NCI-H82 (cell line): ENCODE results near the gene FITM1.

ENCODE experiments used
- DNase-seq: peaks from one replicate; lab custom pipeline; 2025; lab: John Stamatoyannopoulos, UW

Gene FITM1

GRCh38 chr14:24160850-24161804 is 30.7 kb downstream of the FITM1 start, which contains the start of gene IRF9:
TSS of gene IRF9 (plus strand) at chr14:24161265. CDS start at chr14:24162145, 880 bp downstream.
- DNase-seq, result peak; percentile 96

GRCh38 chr14:24162093-24162492 is 31.6 kb downstream of the FITM1 start:
- no peak for DNase-seq

- DNase-seq, result no peak
Observed at GRCh38 chr14:24164518-24164991, 34.1 kb downstream of the FITM1 start.

- no peak for DNase-seq
Observed at GRCh38 chr14:24165785-24166184, 35.3 kb downstream of the FITM1 start.

GRCh38 chr14:24167469-24168114 is 37.1 kb downstream of the FITM1 start:
- DNase-seq, result no peak

- peak; percentile 99 for DNase-seq
Observed at GRCh38 chr14:24171422-24172260, 41.2 kb downstream of the FITM1 start, which contains the start of gene REC8. TSS of gene REC8 (plus strand) at chr14:24172080. CDS start at chr14:24172553, 473 bp downstream.

GRCh38 chr14:24172261-24172860 is 41.9 kb downstream of the FITM1 start:
- peak; percentile 57 for DNase-seq

GRCh38 chr14:24172871-24173281 is 42.4 kb downstream of the FITM1 start:
- DNase-seq, result peak; percentile 33

- no peak for DNase-seq
Observed at GRCh38 chr14:24176599-24176998, 46.1 kb downstream of the FITM1 start.

- DNase-seq, result no peak
Observed at GRCh38 chr14:24177041-24177825, 46.8 kb downstream of the FITM1 start.

GRCh38 chr14:24177891-24178290 is 47.4 kb downstream of the FITM1 start:
- no peak for DNase-seq

GRCh38 chr14:24178399-24179178 is 48.1 kb downstream of the FITM1 start:
- no peak for DNase-seq

- DNase-seq, result peak; percentile 18
Observed at GRCh38 chr14:24179294-24179960, 49.0 kb downstream of the FITM1 start.

GRCh38 chr14:24179961-24180796 is 49.7 kb downstream of the FITM1 start:
- DNase-seq, result no peak

GRCh38 chr14:24181371-24182077 is 51.1 kb downstream of the FITM1 start:
- no peak for DNase-seq
